Subcutaneous adipose tissue (tissue), 4 donors: Measurements from ENCODE around the gene FGF14. TPM values are rescaled to one million over a fixed set of nuclear protein-coding genes. Genes with fewer than 3 reads are reported as not detected.

Experiments
- CTCF ChIP-seq: fragments of 450-650 bp; IDR thresholded peaks from one replicate; pipeline ENCODE4 v1.5.1; 2016; ENCODE audit warnings: low read depth, mild to moderate bottlenecking, control low read depth, antibody characterized with exemption, moderate library complexity
- total RNA-seq, 4 donors: library from RNA; depleted of rRNA; stranded (reverse); fragments of >200 nt; gene quantifications; one replicate each; pipeline ENCODE4 v1.1.0, GENCODE V29; 2016

FGF14 gene
- total RNA-seq, 4 donors from 2014 or later: 0.17 to 3.6 (median 0.93) TPM

GRCh38 chr13:102236830-102237229, 165.0 kb downstream of the FGF14 start:
- TF ChIP-seq CTCF: no peak

- no peak for TF ChIP-seq CTCF
Measured at GRCh38 chr13:102236341-102236740, 165.5 kb downstream of the FGF14 start.

- no peak for TF ChIP-seq CTCF
Measured at GRCh38 chr13:102235689-102236088, 166.2 kb downstream of the FGF14 start.

- TF ChIP-seq CTCF: no peak
Measured at GRCh38 chr13:102234618-102235017, 167.2 kb downstream of the FGF14 start.

- TF ChIP-seq CTCF: no peak
Measured at GRCh38 chr13:102233566-102234208, 168.2 kb downstream of the FGF14 start.

- TF ChIP-seq CTCF: no peak
Measured at GRCh38 chr13:102231479-102231878, 170.4 kb downstream of the FGF14 start.

- no peak for TF ChIP-seq CTCF
Measured at GRCh38 chr13:102227741-102228140, 174.1 kb downstream of the FGF14 start.
